ENCODE results near the gene PPP1R36.

Gene PPP1R36

GRCh38 chr14:64502456-64502855, 47.3 kb upstream of the PPP1R36 start:
- Histone ChIP-seq H4K20me1 (ENCODE audit: insufficient read depth, low read length) (no peaks in the 10 kb centered on the region), H3K9me3 (replicated peaks; ENCODE audit: insufficient read depth, low read length) (no peaks in the 10 kb centered on the region), H3K9me2 (replicated peaks; ENCODE audit: insufficient read depth, low read length) (no peaks in the 10 kb centered on the region), H3K79me2 (ENCODE audit: low read length) (peaks cover 67% of the 10 kb centered on the region), H3K9ac (ENCODE audit: low read length) (peak overlapping the region; percentile 99), H3K36me3 (replicated peaks; ENCODE audit: insufficient read depth, low read length) (no peaks in the 10 kb centered on the region; the same call in 1 of the 2 replicates), H3K4me2 (ENCODE audit: low read depth, low read length) (peak overlapping the region; percentile 89), H2AFZ (ENCODE audit: low read length) (peak overlapping the region; percentile 53; the same call in 1 of the 2 replicates), H3K4me1 (ENCODE audit: low read length) (0 out of 2 replicates have a peak, but pooled peaks cover 2% of the 10 kb centered on the region), H3K27ac (ENCODE audit: low read length) (peak overlapping the region; percentile 100), H3F3A (ENCODE audit: insufficient read depth, low read length) (peaks cover 36% of the 10 kb centered on the region), H3K27me3 (replicated peaks; ENCODE audit: insufficient read depth, low read length) (no peaks in the 10 kb centered on the region), H3K4me3 (ENCODE audit: low read length) (peak overlapping the region; percentile 86)
- no peak for TF ChIP-seq EZH2 (optimal IDR thresholded peaks at IDR 0.05; ENCODE audit: low read depth, low read length)
- TF ChIP-seq CTCF (IDR thresholded peaks at IDR 0.05; ENCODE audit: low read length): no peak
- TF ChIP-seq EZH2phosphoT487 (IDR thresholded peaks at IDR 0.05; ENCODE audit: low read length): no peak
- no peak for DNase-seq

GRCh38 chr14:64502887-64503433, 46.8 kb upstream of the PPP1R36 start:
- peak; percentile 26 for DNase-seq
- Histone ChIP-seq H3K9me3 (replicated peaks; ENCODE audit: insufficient read depth, low read length) (no peaks in the 10 kb centered on the region), H3K9ac (ENCODE audit: low read length) (peak overlapping the region; percentile 99), H3K36me3 (replicated peaks; ENCODE audit: insufficient read depth, low read length) (no peaks in the 10 kb centered on the region), H3K4me1 (ENCODE audit: low read length) (0 out of 2 replicates have a peak, but pooled peaks cover 2% of the 10 kb centered on the region), H4K20me1 (ENCODE audit: insufficient read depth, low read length) (no peaks in the 10 kb centered on the region), H3K4me2 (ENCODE audit: low read depth, low read length) (peak overlapping the region; percentile 89), H3K79me2 (ENCODE audit: low read length) (peaks cover 68% of the 10 kb centered on the region), H3K9me2 (replicated peaks; ENCODE audit: insufficient read depth, low read length) (no peaks in the 10 kb centered on the region), H3F3A (ENCODE audit: insufficient read depth, low read length) (peaks cover 38% of the 10 kb centered on the region), H3K4me3 (ENCODE audit: low read length) (peak overlapping the region; percentile 86), H3K27ac (ENCODE audit: low read length) (peak overlapping the region; percentile 100), H2AFZ (ENCODE audit: low read length) (peak overlapping the region; percentile 53), H3K27me3 (replicated peaks; ENCODE audit: insufficient read depth, low read length) (no peaks in the 10 kb centered on the region)
- TF ChIP-seq EZH2phosphoT487 (IDR thresholded peaks at IDR 0.05; ENCODE audit: low read length) (no peak), EZH2 (optimal IDR thresholded peaks at IDR 0.05; ENCODE audit: low read depth, low read length) (no peak)

GRCh38 chr14:64503434-64504309, 46.1 kb upstream of the PPP1R36 start, which contains the start of gene ZBTB25:
Gene ZBTB25 (minus strand): TSS chr14:64503838. CDS start chr14:64490533, 13,305 bp downstream.
- H3K4me2 ChIP-seq (ENCODE audit: low read depth, low read length): peak within 1 kb of the TSS; percentile 89
- peaks cover 3% of the 10 kb centered on the region for H3K4me1 ChIP-seq (ENCODE audit: low read length)
- H3K79me2 ChIP-seq (ENCODE audit: low read length): peaks cover 75% of the 10 kb centered on the region
- no peaks in the 10 kb centered on the region for H3K9me3 ChIP-seq (replicated peaks; ENCODE audit: insufficient read depth, low read length)
- H3K9ac ChIP-seq (ENCODE audit: low read length): peak within 1 kb of the TSS; percentile 99
- peak within 1 kb of the TSS; percentile 86 for H3K4me3 ChIP-seq (ENCODE audit: low read length)
- DNase-seq: peak; percentile 87
- peak within 1 kb of the TSS; percentile 53 for H2AFZ ChIP-seq (ENCODE audit: low read length)
- peak within 1 kb of the TSS; percentile 100 for H3K27ac ChIP-seq (ENCODE audit: low read length)
- H4K20me1 ChIP-seq (ENCODE audit: insufficient read depth, low read length): no peaks in the 10 kb centered on the region
- H3F3A ChIP-seq (ENCODE audit: insufficient read depth, low read length): peaks cover 38% of the 10 kb centered on the region
- no peaks in the 10 kb centered on the region for H3K36me3 ChIP-seq (replicated peaks; ENCODE audit: insufficient read depth, low read length)
- no peaks in the 10 kb centered on the region for H3K27me3 ChIP-seq (replicated peaks; ENCODE audit: insufficient read depth, low read length)
- TF ChIP-seq CTCF (IDR thresholded peaks at IDR 0.05; ENCODE audit: low read length) (no peak), EZH2phosphoT487 (IDR thresholded peaks at IDR 0.05; ENCODE audit: low read length) (no peak), EZH2 (optimal IDR thresholded peaks at IDR 0.05; ENCODE audit: low read depth, low read length) (no peak)
- H3K9me2 ChIP-seq (replicated peaks; ENCODE audit: insufficient read depth, low read length): no peaks in the 10 kb centered on the region
